K562 (cell line): Measurements from ENCODE around the gene KIZ. TPM values are rescaled to one million over a fixed set of nuclear protein-coding genes. Genes with fewer than 3 reads are reported as not detected.

ENCODE experiments used
- ATAC-seq: fragments of 200-7000 bp; cut with Tn5 transposase; 3 replicates; pipeline ENCODE4 v1.9.1; 2020; ENCODE audit warnings: moderate library complexity
- BruUV-seq: library from RNA; stranded (reverse); fragments of 400-500 nt; replicated peaks from 2 replicates; lab custom pipeline; 2021; lab: Mats Ljungman, UMichigan
- CTCF ChIA-PET: fragments of 300-600 bp; formaldehyde crosslinking; extraction: SDS; loops from one replicate; lab custom pipeline; 2021; ENCODE audit warnings: low intra/inter-chr PET ratio; lab: Yijun Ruan, JAX
- POLR2A ChIA-PET: fragments of 300-600, 350-650 bp; sonication (Branson Sonifier 250); formaldehyde crosslinking; extraction: SDS; loops from one replicate; lab custom pipeline; 2021; ENCODE audit warnings: antibody characterized with exemption, inconsistent platforms; lab: Yijun Ruan, JAX
- DNase-seq, 4 experiments: peaks; one replicate each; pipeline versions ENCODE4 v3.0.0 to v3.0.0-alpha.2; 2011 to 2018; ENCODE audit warnings: low spot score in 3 of 4, mixed read lengths in 3 of 4; ENCODE audit errors: extremely low read depth in 1 of 4
- FAIRE-seq: peaks from 2 replicates; lab custom pipeline; 2011; peaks lifted over from hg19 to GRCh38; lab: Jason Lieb, UNC
- H2AFZ ChIP-seq: 2 replicates; pipeline ENCODE4 v1.6.0; 2011; ENCODE audit warnings: low read depth, low read length, control low read depth, inconsistent platforms
- H3K27ac ChIP-seq: fragments of 200-600 bp; 3 replicates; pipeline ENCODE4 v1.8.0; 2011; ENCODE audit warnings: low read depth, mild to moderate bottlenecking, control low read depth, inconsistent platforms, low read length, moderate library complexity, mixed read lengths; ENCODE audit errors: extremely low read depth
- H3K27me3 ChIP-seq, 2 experiments: fragments of 300-600 bp in 1 of 2; 2 replicates in 1 of 2; 3 replicates in 1 of 2; pipeline versions ENCODE4 v1.6.0 to v1.8.0; 2011; ENCODE audit warnings: inconsistent platforms in 2 of 2, low read length in 2 of 2, mild to moderate bottlenecking in 1 of 2, mixed read lengths in 1 of 2, moderate library complexity in 1 of 2; ENCODE audit not compliant: control insufficient read depth in 2 of 2, insufficient read depth in 2 of 2
- H3K36me3 ChIP-seq: fragments of 300-600 bp; 3 replicates; pipeline ENCODE4 v1.8.0; 2011; ENCODE audit warnings: mild to moderate bottlenecking, low read length, inconsistent platforms; ENCODE audit not compliant: control insufficient read depth, insufficient read depth
- H3K4me1 ChIP-seq, 2 experiments: fragments of 200-600 bp in 1 of 2; replicated peaks in 1 of 2; 2 replicates in 1 of 2; 3 replicates in 1 of 2; pipeline versions ENCODE4 v1.5.1 to v1.8.0; 2011; ENCODE audit warnings: inconsistent platforms in 2 of 2, low read length in 2 of 2, mild to moderate bottlenecking in 1 of 2, mixed read lengths in 1 of 2, moderate library complexity in 1 of 2; ENCODE audit not compliant: control insufficient read depth in 2 of 2, insufficient read depth in 2 of 2
- H3K4me2 ChIP-seq: 2 replicates; pipeline ENCODE4 v1.6.1; 2011; ENCODE audit warnings: low read length, control low read depth, inconsistent platforms, mixed read lengths; ENCODE audit not compliant: insufficient read depth
- H3K4me3 ChIP-seq: fragments of 200-600 bp; sonication (generic), shearing (Covaris generic); 2 replicates; pipeline ENCODE4 v1.5.1; 2016; ENCODE audit warnings: control low read depth, inconsistent platforms
- H3K79me2 ChIP-seq: fragments of 200-600 bp; 3 replicates; pipeline ENCODE4 v1.8.0; 2011; ENCODE audit warnings: low read length, inconsistent platforms; ENCODE audit not compliant: control insufficient read depth, insufficient read depth
- H3K9ac ChIP-seq, 2 experiments: 2 replicates each; pipeline versions ENCODE4 v1.6.0 to v1.6.1; 2011; ENCODE audit warnings: low read depth in 2 of 2, low read length in 2 of 2, control low read depth in 1 of 2, inconsistent platforms in 1 of 2, mild to moderate bottlenecking in 1 of 2, mixed read lengths in 1 of 2; ENCODE audit not compliant: insufficient read depth in 1 of 2
- H3K9me1 ChIP-seq: one replicate; pipeline ENCODE4 v1.6.0; 2011; ENCODE audit warnings: inconsistent platforms, mild to moderate bottlenecking, low read length, moderate library complexity; ENCODE audit not compliant: control insufficient read depth, insufficient read depth
- H3K9me3 ChIP-seq: replicated peaks from 2 replicates; pipeline ENCODE4 v1.5.1; 2011; ENCODE audit warnings: low read depth, low read length, inconsistent platforms; ENCODE audit not compliant: control insufficient read depth, insufficient read depth
- H4K20me1 ChIP-seq: replicated peaks from 2 replicates; pipeline ENCODE4 v1.6.1; 2011; ENCODE audit warnings: low read length, inconsistent platforms, mixed read lengths; ENCODE audit not compliant: control insufficient read depth, insufficient read depth
- C11orf30 ChIP-seq: fragments of 450-650 bp; IDR thresholded peaks from 2 replicates; pipeline ENCODE4 v1.6.1; 2016; ENCODE audit warnings: low read depth, mild to moderate bottlenecking
- CEBPB ChIP-seq: fragments of 450-650 bp; IDR thresholded peaks from 2 replicates; pipeline ENCODE4 v1.6.1; 2016; ENCODE audit warnings: missing genetic modification characterization, missing compliant biosample characterization
- WGBS: fragments of 100-300 bp; shearing (Covaris generic); methylation state at CpG from one replicate; pipeline ENCODE4 v1.1.6; 2016; ENCODE audit warnings: low coverage, mixed read lengths; ENCODE audit not compliant: insufficient coverage; ENCODE audit errors: missing lambda C conversion rate; 5-methylcytosine and 5-hydroxymethylcytosine counted together
- in situ Hi-C: fragments of 300-500 bp; cut with MboI; formaldehyde crosslinking; loops from 4 replicates; pipeline ENCODE4 v1.15.0; 2018; ENCODE audit warnings: inconsistent platforms, mixed read lengths
- intact Hi-C: fragments of 100-400 bp; cut with micrococcal nuclease; formaldehyde crosslinking; loops from 2 replicates; pipeline ENCODE4 v1.14.2; 2022
- polyA plus RNA-seq, 8 experiments: library from polyadenylated mRNA; depleted of rRNA in 4 of 8; stranded (reverse) in 5 of 8; unstranded in 3 of 8; fragments of >200 nt; fragmentation: Nextera tagmentation in 2 of 8; fragmentation: Illumina TruSeq in 1 of 8; extraction: Ambion mirVana in 2 of 8; extraction: Trizol in 1 of 8; gene quantifications; 2 replicates each; pipeline versions ENCODE4 v1.2.1 to v1.2.3, GENCODE V29; 2011 to 2014; ENCODE audit warnings: inconsistent platforms in 1 of 8, missing spikeins in 1 of 8
- total RNA-seq, 7 experiments: library from RNA; depleted of rRNA in 6 of 7; stranded (reverse); fragments of >200 nt in 6 of 7; fragmentation: Illumina TruSeq in 2 of 7; extraction: Trizol in 2 of 7; gene quantifications; 2 replicates each; pipeline versions ENCODE4 v1.2.1 to v1.2.3, GENCODE V29; 2011 to 2021; ENCODE audit warnings: low replicate concordance in 1 of 7
- TF ChIP-seq, protein P1 (sequence below): fragments of 250-450 bp; sonication (Bioruptor Pico); IDR thresholded peaks from 2 replicates; pipeline ENCODE4 v1.5.0; 2021; ENCODE audit warnings: mild to moderate bottlenecking, moderate library complexity

The KIZ gene
- total and polyA plus RNA-seq, 9 of the 15 experiments (the other 6 are each of a cell fraction or from before 2014, with no cell fraction given), result 4.9 to 21.1 (median 13.5) TPM

DNA sequence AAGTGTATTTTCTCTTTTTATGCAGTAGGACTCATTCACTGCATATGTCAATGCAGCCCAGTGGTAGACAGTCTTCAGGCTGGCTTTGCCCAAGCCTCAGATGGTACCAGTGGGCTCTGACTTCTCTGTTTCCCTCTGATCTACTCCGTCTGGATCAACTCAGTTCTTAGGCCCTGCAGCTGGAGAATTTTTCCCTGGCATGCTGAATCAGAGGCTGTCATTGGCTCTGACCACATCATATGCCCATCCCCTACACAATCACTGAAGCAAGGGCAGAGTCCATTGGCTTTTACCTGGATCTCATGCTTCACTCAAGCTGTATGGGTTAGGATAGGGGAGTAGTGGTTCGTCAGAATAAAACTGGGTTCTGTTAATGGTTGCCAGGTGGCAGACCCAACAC lies 57.8 kb downstream of the KIZ start (continued):
- TF ChIP-seq, protein P1, sequence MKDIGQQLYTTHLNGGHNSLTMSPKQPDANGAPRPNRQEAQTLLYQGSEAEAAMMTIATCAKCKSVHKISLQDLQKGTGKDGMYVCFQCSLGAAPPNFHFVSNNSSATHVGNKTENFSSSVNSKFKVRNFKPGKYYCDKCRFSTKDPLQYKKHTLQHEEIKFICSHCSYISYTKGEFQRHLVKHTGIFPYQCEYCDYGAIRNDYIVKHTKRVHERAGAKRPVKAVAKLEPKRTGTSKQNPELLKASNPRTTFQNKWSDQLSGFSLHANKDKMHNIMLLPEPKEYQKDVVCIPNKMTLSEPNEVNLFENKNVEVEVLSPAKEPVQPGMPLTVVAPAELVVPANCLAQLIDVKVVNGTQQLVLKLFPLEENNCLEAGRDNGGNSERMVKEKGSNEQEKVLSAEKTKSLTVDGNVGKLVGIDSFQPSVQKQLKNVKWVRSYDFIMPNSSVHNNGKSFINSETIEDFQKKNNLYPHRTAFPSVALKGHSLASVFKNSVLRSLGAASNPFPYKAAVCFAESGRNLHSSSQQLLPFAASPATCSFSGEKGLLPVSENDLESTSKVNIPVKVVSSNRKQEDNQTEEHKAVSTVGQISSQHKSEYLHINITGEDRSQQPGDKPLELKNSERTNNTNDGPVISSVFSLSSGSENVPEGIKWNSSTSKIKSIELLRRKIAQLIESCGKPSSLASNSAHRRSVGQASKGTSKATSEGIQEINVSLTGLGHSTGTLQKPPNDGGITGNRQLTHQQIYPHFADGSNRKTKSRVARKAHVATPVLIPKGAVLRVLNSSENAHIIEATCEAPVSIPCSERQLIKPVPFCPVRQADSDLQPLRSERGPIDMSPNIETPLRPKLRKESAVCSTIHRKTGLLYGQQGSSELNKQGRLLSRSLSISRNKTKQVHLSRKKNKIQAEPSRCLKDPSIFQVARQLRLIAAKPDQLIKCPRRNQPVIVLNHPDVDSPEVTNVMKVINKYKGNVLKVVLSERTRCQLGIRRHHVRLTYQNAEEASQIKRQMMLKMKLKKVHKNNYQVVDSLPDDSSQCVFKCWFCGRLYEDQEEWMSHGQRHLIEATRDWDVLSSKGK (CRISPR knock-in tag), result no peak

GRCh38 chr20:21184819-21185218 lies 58.9 kb downstream of the KIZ start:
- Histone ChIP-seq H3K79me2 (no peaks in the 10 kb centered on the region), H3K9me3 (no peaks in the 10 kb centered on the region), H3K9me1 (no peaks in the 10 kb centered on the region), H2AFZ (no peak overlapping the region), H3K9ac (no peak overlapping the region), H3K4me2 (no peak overlapping the region), H4K20me1 (no peaks in the 10 kb centered on the region), H3K4me3 (no peak overlapping the region), H3K36me3 (no peaks in the 10 kb centered on the region), H3K27me3 (no peaks in the 10 kb centered on the region), H3K4me1 (no peaks in the 10 kb centered on the region; a peak in 1 of 5 replicates), H3K27ac (no peak overlapping the region)
- no CpG with 5 or more reads among the region's 3 CpGs for WGBS
- in situ Hi-C loops, result no loop called here
- peak; percentile 53; the same call in 1 of the 2 replicates for TF ChIP-seq CEBPB (tag)
- TF ChIP-seq C11orf30, result no peak
- intact Hi-C loops, result no loop called here
- FAIRE-seq (no peak), ATAC-seq (no peak), DNase-seq (no peak)
- no TSS peak for BruUV-seq
- CTCF ChIA-PET, result no interaction called here
- POLR2A ChIA-PET, result interaction anchor here (1.1 kb wide), 1 partner anchor 12 kb away, joined by 3 read pairs; no protein-coding TSS in a partner anchor
